HG03439 (cell line): ENCODE data around the gene ARSB.
"Not testable (repeated sequence)": the region's sequence is repeated elsewhere in the genome, so short reads cannot be mapped to it uniquely, and the experiment has no call there.

Experiments used
- ATAC-seq: cut with Tn5 transposase; IDR thresholded peaks from one replicate; pipeline ENCODE4 v1.9.1; 2021; ENCODE audit warnings: mild to moderate bottlenecking, moderate library complexity; ENCODE audit not compliant: unreplicated experiment

ARSB gene

DNA sequence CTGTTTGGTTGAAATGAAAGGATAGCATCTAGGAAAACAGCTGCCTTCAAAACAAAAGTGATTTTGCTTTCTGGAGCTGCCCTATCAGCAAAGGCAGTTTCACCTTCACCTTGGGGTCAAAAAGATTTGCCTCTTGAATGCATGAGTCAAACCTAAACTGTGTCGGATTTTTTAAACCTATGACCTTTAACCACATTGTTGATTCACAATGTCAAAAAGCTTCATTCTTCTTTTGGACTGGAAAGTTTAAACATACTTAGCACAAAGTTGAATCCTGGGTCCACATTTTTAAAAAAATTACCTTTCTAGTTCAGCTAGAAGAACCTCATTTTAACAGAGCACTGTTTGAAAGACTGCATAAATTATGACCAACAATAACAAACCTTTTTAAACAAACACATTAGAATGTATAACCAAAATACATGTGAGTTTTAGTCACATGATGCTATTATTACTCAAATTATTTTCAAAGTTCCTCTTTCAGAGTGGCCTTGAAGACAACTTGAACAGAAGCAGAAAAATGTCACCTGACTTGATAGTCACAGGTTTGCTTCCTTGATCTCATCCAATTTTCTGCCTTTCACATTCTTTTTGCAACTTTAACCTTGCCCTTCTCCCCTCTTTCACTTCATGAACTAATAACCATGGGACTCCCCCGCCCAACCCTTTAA, 226.8 kb downstream of the ARSB start:
- peak; percentile 76 for ATAC-seq

- peak; percentile 31 for ATAC-seq
Measured at GRCh38 chr5:78757269-78758053, 227.6 kb downstream of the ARSB start.

- no peak for ATAC-seq
Measured at GRCh38 chr5:78756858-78757257, 228.3 kb downstream of the ARSB start.

DNA sequence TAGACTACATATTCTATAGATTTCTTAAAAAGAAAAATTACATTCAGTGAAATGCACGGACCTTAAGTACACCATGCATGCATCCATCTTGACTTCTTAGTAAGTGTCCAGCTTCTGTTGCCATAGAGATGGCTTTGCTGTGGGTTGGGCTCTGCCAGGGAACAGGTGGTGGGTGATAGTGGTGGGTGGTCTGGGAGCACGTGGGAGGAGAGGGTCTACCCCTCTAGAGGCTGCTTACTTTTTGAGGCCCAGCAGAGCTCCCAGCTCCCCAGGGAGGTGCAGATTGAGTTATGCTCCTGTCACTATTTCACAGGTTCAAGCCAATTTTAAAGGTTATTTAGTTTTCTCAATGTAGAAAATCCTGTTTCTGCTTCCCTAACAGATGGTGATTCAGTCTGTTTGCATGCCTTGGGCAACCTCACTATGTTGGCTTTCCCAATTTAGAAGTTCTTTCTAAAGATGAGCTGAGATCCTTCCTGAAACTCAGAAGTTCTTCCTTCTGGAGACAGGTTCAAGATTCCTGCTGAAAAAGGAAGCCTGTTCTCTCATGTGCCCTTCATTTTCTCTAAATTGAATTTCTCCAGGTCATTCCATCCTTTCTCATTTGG, 229.2 kb downstream of the ARSB start:
- no peak for ATAC-seq

DNA sequence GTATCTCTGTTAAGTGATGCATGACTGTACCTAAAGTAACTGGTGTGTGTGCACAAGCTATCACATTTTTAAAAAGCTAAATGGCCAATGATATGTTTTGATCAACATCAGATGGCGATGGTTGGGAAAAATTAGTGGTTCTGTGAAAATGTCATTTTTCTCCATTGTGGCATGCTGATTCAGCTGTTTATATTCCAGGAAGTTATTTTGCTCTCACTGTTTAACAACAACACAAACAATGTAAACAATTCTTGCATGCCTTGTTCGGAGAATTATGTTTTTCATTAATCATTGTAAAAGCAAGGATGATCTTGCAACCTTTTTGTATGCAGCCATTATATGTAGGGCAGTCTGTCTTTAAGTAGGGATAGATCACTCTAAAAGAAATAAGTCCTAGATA, 230.5 kb downstream of the ARSB start:
- ATAC-seq: no peak

DNA sequence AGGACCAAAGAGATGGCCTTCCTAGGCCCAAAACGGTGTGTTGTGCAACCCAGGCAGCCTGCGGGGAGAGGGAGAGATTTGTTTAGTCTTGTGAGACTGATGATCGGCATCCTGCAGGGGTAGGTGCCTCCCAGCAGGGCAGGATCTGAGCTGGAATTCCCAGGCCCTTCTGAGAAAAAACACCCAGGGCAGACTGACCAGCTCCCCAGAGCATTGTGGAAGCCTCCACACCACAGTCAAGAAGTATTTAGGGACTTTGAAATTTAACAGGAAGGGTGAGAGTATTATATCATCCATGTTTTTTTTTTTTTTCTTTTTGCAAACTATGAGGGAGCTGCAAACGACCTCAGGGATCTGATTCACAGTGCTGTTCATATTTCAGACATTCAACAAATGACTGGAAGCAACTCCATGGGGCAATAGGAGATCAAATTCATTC, 232.0 kb downstream of the ARSB start:
- no peak for ATAC-seq

- ATAC-seq: no peak
Measured at GRCh38 chr5:78751872-78752271, 233.2 kb downstream of the ARSB start.

GRCh38 chr5:78750281-78750680, 234.8 kb downstream of the ARSB start:
- no peak for ATAC-seq

DNA sequence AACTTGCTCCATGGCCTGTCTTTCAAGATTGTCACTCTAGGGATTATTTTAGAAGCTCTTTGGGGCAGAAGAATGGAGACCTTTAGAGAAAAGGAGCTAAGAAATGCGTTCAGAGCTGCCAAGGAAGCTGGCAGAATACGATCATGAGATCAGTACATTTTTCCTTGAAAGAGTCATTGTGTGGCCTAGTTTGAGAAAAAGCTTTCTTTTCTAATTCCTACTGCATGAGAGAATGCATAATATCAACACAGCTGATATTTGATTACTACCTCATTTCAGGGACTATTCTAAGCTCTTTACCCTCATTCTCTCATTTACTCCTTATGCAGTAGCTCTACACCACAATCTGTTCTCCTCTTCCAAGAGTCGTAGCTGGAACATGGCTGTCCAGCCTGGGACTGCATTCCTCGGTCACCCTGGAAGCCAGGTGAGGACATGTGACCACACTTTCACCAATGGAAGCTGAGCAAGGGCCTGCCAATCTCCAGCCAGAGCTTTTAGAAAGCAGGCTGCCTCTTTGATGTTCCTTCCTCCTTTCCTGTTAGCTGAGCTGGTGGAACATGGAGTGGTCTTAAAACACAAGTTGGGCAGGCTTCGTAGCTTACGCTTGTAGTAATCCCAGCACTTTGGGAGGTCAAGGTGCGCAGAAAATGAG, 237.3 kb downstream of the ARSB start:
- no peak for ATAC-seq

DNA sequence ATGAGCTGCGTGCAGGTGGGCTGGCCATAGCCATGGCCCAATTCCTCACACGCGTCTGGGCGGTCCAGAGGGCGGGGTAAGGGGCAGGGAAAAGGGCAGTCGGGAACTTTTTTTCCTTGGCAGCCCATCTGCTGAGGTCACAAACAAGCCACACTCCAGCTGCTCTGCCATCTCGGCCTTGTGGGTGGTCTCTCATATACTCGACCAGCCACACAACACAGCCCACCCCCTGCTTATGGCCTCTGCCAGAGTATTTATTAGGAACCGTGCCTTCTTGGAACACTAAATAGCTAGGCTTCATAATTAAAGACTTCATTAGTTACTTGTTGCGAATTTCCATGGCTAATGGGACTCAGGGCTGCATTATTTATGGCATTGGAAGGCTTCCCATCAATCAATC, 238.1 kb downstream of the ARSB start:
- ATAC-seq: no peak

GRCh38 chr5:78746021-78746770, 238.9 kb downstream of the ARSB start:
- ATAC-seq: no peak

DNA sequence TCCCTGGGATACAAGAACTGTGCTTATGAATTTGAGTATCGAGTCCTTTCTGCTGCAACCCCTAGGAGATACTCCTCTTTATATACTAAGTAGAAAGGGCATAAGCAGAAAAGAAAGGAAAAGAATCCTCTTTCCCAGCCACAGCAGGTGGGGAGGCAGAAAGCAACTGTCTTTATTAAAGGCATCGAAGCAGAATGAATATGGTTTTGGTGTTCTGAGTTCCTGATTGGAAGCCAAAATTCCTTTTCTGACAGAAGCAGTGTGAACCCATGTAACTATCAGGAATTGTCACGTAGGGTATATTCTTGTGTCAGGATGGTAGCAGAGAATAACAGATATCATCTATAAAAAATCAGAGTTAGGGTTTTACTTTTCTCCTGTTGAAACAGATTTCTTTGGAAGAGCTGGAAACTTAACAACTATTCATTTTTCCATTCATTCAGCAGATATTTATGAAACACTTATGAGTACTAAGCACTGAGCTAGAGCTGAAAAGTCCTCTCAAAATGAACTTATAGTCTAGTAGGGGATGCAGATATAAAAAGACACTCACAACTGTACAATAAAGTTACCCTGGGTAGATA, 240.1 kb downstream of the ARSB start:
- ATAC-seq: no peak

DNA sequence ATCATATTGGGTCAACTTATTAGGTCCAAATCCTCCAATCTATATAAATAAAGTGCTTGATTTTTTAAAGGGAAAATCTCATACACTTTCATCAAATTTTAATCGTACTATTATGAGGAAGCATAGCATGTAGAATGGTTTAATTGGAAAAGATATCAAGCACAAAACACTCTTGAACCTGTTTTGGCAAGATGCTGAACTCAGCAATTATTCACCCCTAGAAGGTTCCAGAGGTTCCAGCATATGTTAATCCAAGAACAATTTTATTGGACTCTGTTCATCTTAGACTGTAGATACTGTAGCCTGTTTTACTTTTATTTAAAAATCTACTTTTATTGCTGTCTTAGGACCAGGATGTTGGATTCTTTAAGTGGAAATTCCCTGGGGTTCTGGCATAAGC, 244.1 kb downstream of the ARSB start:
- ATAC-seq: no peak

DNA sequence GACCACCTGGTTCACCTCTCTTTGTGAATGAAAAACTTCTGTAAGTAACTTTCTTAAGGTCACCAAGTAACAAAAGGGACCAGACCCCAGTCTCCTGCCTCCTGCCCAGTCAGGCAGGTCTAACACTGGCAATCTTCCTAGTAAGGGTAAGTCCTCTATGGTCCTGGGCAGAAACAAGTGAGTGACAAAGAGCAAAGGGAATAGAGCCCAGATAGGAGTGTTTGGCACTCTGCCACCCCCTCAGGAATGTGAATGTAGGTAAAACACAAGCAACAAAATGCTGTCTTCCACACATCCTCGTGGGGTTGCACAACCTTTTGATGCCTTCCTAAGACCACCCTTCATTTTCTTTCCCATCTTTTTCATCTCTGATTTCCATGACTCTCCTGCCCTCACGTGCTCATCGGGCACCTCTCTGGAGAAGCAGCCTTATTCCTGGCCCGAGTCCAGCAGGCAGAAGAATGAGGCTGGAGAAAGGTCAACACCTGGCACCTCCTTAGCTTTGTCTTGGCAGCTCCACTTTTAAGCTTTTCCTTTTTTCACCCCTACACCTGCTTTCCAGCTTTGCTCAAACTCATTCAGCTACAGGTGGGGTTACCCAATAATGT, 246.3 kb downstream of the ARSB start:
- no peak for ATAC-seq

DNA sequence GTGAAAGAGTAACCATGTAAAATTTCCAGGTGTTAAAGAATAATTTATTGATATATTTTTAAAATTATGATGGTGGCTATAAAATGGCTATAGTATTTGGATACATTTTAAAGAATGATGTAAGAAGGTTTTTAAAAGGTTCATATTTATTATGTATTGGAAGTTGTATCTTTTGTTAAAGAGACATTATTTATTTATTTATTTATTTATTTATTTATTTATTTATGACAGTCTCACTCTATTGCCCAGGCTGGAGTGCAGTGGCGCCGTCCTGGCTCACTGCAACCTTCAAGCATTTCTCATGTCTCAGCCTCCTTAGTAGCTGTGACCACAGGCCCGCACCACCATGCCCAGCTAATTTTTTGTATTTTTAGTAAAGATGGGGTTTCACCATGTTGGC, 247.0 kb downstream of the ARSB start:
- ATAC-seq: no peak

GRCh38 chr5:78735834-78736463, 249.2 kb downstream of the ARSB start:
- ATAC-seq: no peak

GRCh38 chr5:78734950-78735349, 250.2 kb downstream of the ARSB start:
- no peak for ATAC-seq

DNA sequence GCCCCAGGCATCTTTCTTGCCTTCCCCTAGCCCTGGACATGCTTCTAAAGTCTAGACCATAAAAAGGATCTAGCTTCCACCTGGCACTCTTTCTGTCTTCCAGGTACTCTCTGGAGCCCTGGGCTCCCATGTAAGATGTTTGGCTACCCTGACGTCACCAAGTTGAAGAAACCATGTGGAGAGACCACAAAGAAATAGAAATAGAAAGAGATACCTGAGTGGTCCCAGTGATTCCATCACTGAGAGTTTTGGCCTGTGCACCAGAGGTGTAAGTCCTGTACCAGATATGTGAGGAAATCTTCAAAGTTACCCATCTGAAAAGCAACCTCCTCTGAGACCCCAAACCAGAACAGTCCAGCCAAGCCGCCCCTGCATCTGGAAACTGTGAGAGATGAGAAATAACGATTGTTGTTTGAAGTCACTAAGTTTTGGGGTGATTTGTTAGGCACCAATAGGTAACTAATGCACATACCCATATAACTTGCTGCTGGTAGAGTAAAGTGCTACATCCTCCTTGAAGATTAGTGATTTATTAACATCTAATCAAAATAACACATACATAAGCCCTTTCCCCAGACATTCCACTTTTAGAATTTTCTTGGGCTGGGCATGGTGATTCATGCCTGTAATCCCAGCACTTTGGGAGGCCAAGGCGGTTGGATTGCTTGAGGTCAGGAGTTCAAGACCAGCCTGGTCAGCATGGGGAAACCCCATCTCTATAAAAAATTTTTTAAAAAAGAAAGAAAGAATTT, 250.8 kb downstream of the ARSB start:
- ATAC-seq: no peak

DNA sequence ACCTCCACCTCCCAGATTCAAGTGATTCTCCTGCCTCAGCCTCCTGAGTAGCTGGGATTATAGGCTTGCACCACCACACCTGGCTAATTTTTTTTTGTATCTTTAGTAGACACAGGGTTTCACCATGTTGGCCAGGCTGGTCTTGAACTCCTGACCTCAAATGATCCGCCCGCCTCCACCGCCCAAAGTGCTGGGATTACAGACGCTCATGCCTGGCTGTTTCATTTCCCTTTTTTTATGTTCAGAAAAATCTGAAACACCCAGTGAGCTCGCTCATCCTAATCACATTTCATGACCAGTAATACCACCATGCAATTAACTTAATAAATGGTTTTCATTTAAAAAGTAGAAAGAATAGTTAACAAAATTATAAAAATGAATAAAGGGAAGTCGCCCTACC, 252.4 kb downstream of the ARSB start:
- not testable (repeated sequence) for ATAC-seq
